Esophagus muscularis mucosa (tissue), 4 donors: ENCODE results near the gene CCNQ. TPM values are rescaled to one million over a fixed set of nuclear protein-coding genes. Genes with fewer than 3 reads are reported as not detected.

ENCODE experiments used
- DNase-seq: peaks from one replicate; pipeline ENCODE4 v3.0.0-alpha.2; 2017; ENCODE audit errors: extremely low spot score
- H3K27ac ChIP-seq, 4 donors: fragments of 200-600 bp; sonication (generic); replicated peaks in 1 of 4; 1 replicate in 3 of 4; 2 replicates in 1 of 4; pipeline ENCODE4 v1.5.1; 2016 to 2019; ENCODE audit warnings: mild to moderate bottlenecking in 1 of 4
- H3K27me3 ChIP-seq, 4 donors: fragments of 200-600 bp; sonication (generic); one replicate each; pipeline versions ENCODE4 v1.5.1 to v1.6.0; 2016 to 2019
- H3K36me3 ChIP-seq, 4 donors: fragments of 200-600 bp; sonication (generic); one replicate each; pipeline ENCODE4 v1.5.1; 2016 to 2019
- H3K4me1 ChIP-seq, 4 donors: fragments of 200-600 bp; sonication (generic); one replicate each; pipeline ENCODE4 v1.5.1; 2016 to 2019
- H3K4me3 ChIP-seq, 4 donors: fragments of 200-600 bp; sonication (generic); 1 replicate in 2 of 4; 2 replicates in 2 of 4; pipeline ENCODE4 v1.5.1; 2016 to 2019; ENCODE audit warnings: mild to moderate bottlenecking in 4 of 4, moderate library complexity in 1 of 4
- H3K9me3 ChIP-seq, 4 donors: fragments of 200-600 bp; sonication (generic); 1 replicate in 3 of 4; 2 replicates in 1 of 4; pipeline ENCODE4 v1.5.1; 2016 to 2019
- EP300 ChIP-seq: sonication (generic); formaldehyde crosslinking; IDR thresholded peaks from one replicate; pipeline ENCODE4 v1.6.1; 2017; ENCODE audit warnings: antibody characterized with exemption
- POLR2A ChIP-seq: fragments of 450-650 bp; IDR thresholded peaks from one replicate; pipeline ENCODE4 v1.6.1; 2017; ENCODE audit warnings: antibody characterized with exemption, moderate library complexity, mild to moderate bottlenecking, low read depth
- POLR2AphosphoS5 ChIP-seq, 2 donors: sonication (generic); formaldehyde crosslinking; IDR thresholded peaks; one replicate each; pipeline ENCODE4 v1.6.1; 2017; ENCODE audit warnings: antibody characterized with exemption in 2 of 2
- WGBS: methylation state at CpG from one replicate; pipeline ENCODE4 v1.1.5; 2018; 5-methylcytosine and 5-hydroxymethylcytosine counted together
- intact Hi-C: fragments of 100-400 bp; cut with DNase I; formaldehyde crosslinking; loops from one replicate; pipeline ENCODE4 v1.15.1; 2023
- total RNA-seq, 4 donors: library from RNA; depleted of rRNA; stranded (reverse); fragments of >200 nt; gene quantifications; one replicate each; pipeline versions ENCODE4 v1.1.0 to v1.2.1, GENCODE V29; 2016
- TF ChIP-seq, protein P1 (sequence below), 3 experiments: fragments of 200-600 bp in 2 of 3; fragments of 450-650 bp in 1 of 3; sonication (generic) in 2 of 3; IDR thresholded peaks; one replicate each; pipeline ENCODE4 v1.5.1; 2017 to 2019; ENCODE audit warnings: antibody characterized with exemption in 3 of 3, mild to moderate bottlenecking in 2 of 3, moderate library complexity in 1 of 3

CCNQ gene
- total RNA-seq, 4 donors from 2014 or later = 38.6 to 58.3 (median 49.8) TPM

- TF ChIP-seq EP300 (no peak), POLR2AphosphoS5 (IDR thresholded peaks at IDR 0.05) (no peak), POLR2A (no peak)
- TF ChIP-seq, protein P1, sequence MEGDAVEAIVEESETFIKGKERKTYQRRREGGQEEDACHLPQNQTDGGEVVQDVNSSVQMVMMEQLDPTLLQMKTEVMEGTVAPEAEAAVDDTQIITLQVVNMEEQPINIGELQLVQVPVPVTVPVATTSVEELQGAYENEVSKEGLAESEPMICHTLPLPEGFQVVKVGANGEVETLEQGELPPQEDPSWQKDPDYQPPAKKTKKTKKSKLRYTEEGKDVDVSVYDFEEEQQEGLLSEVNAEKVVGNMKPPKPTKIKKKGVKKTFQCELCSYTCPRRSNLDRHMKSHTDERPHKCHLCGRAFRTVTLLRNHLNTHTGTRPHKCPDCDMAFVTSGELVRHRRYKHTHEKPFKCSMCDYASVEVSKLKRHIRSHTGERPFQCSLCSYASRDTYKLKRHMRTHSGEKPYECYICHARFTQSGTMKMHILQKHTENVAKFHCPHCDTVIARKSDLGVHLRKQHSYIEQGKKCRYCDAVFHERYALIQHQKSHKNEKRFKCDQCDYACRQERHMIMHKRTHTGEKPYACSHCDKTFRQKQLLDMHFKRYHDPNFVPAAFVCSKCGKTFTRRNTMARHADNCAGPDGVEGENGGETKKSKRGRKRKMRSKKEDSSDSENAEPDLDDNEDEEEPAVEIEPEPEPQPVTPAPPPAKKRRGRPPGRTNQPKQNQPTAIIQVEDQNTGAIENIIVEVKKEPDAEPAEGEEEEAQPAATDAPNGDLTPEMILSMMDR (IDR thresholded peaks at IDR 0.05) = no peak
- DNase-seq = no peak
- intact Hi-C loops = no loop called here
Observed at GRCh38 chrX:153634236-153634635, 35.3 kb upstream of the CCNQ start.

GRCh38 chrX:153633607-153634180 lies 34.8 kb upstream of the CCNQ start:
- intact Hi-C loops = no loop called here
- Histone ChIP-seq H3K27ac (no peak overlapping the region), H3K27me3 (no peaks in the 10 kb centered on the region), H3K9me3 (peaks cover 0 to 18% (median 0%) of the 10 kb centered on the region in 4 donors), H3K36me3 (no peaks in the 10 kb centered on the region), H3K4me3 (no peak overlapping the region), H3K4me1 (no peaks in the 10 kb centered on the region)
- no peak for DNase-seq
- WGBS = 94% methylated on average over 9 of the region's 15 CpGs
- TF ChIP-seq POLR2A = no peak
- TF ChIP-seq EP300 = no peak
- no peak for TF ChIP-seq POLR2AphosphoS5 (IDR thresholded peaks at IDR 0.05)
- TF ChIP-seq, protein P1 (IDR thresholded peaks at IDR 0.05) = no peak

More at GRCh38 chrX:153634236-153634635, 35.3 kb upstream of the CCNQ start:
- Histone ChIP-seq H3K9me3 (peaks cover 0 to 18% (median 0%) of the 10 kb centered on the region in 4 donors), H3K4me3 (no peak overlapping the region), H3K27me3 (no peaks in the 10 kb centered on the region), H3K27ac (no peak overlapping the region), H3K36me3 (no peaks in the 10 kb centered on the region), H3K4me1 (no peaks in the 10 kb centered on the region)
- 81% methylated on average over 7 of the region's 9 CpGs for WGBS

GRCh38 chrX:153633048-153633447 lies 34.1 kb upstream of the CCNQ start:
- Histone ChIP-seq H3K4me3 (no peak overlapping the region), H3K27me3 (peaks cover 0 to 1% (median 0%) of the 10 kb centered on the region in 4 donors), H3K27ac (no peak overlapping the region), H3K4me1 (no peaks in the 10 kb centered on the region), H3K36me3 (no peaks in the 10 kb centered on the region), H3K9me3 (peaks cover 0 to 18% (median 0%) of the 10 kb centered on the region in 4 donors)
- intact Hi-C loops = no loop called here
- TF ChIP-seq POLR2A (no peak), POLR2AphosphoS5 (IDR thresholded peaks at IDR 0.05) (no peak), EP300 (no peak)
- TF ChIP-seq, protein P1 (IDR thresholded peaks at IDR 0.05) = no peak
- WGBS = 91% methylated on average over 14 of the region's 14 CpGs
- DNase-seq = no peak

- Histone ChIP-seq H3K4me1 (no peaks in the 10 kb centered on the region), H3K36me3 (no peaks in the 10 kb centered on the region), H3K27ac (no peak overlapping the region), H3K4me3 (no peak overlapping the region), H3K27me3 (peaks cover 0 to 6% (median 0%) of the 10 kb centered on the region in 4 donors), H3K9me3 (peaks cover 0 to 18% (median 0%) of the 10 kb centered on the region in 4 donors)
- TF ChIP-seq POLR2AphosphoS5 (IDR thresholded peaks at IDR 0.05) = no peak
- TF ChIP-seq EP300 = no peak
- TF ChIP-seq, protein P1 (IDR thresholded peaks at IDR 0.05) = no peak
- TF ChIP-seq POLR2A = no peak
- DNase-seq = no peak
- intact Hi-C loops = no loop called here
- WGBS = 72% methylated on average over 7 of the region's 7 CpGs
Observed at GRCh38 chrX:153632595-153632946, 33.6 kb upstream of the CCNQ start.
